ENCODE data around the gene ACTR3C.
"Not testable (repeated sequence)": the region's sequence is repeated elsewhere in the genome, so short reads cannot be mapped to it uniquely, and the experiment has no call there.

The ACTR3C gene

DNA sequence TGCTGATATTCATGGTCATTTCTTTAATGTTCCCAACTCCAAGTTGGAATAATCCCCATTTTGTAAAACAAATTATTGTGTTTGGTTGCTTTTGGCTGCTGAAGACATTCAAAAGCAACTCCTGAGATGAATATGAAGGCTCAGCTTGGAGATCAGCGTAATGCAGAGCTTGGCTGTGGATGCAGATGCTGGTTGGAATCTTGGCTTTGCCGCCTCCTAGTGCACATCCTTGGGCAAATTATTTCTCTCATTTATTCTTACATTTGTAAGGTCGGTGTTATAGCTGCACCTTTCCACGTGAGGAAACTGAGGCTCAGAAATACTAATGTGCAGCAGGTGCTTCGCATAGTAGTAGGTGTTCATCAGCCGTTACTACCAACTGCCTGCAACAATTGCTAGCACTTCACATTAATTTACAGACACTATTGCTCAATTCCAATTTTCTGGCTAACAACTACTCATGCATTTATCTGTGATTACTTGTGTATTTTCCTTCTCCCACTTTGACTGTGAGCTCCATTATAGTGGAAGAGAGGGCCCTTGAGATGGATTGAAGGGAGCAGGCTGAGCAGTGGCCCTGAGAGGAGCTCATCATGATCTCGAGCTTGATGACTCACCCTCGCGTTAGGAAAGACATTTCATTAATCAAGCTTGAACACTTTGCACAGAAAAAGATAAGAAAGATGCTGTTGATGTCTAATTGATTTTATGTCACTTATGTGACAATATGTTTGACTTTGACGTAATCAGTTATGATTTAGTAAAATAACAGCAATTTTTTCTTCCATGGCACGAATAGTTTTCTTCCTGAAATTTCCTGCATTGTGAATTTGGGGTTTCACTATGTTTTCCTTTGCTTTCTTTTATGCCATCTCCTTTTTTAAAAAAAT is 101.0 kb downstream of the ACTR3C start:
- H3K9ac ChIP-seq (ENCODE audit: low read length); H3K4ac ChIP-seq (ENCODE audit: low read depth, low read length); H3K36me3 ChIP-seq (ENCODE audit: control insufficient read depth, insufficient read depth, low read length); H3K27ac ChIP-seq (ENCODE audit: low read depth, low read length); H2AK5ac ChIP-seq (ENCODE audit: low read length); H3K18ac ChIP-seq (ENCODE audit: low read length); H3K56ac ChIP-seq (ENCODE audit: low read length); H3K79me1 ChIP-seq (ENCODE audit: low read length); H3K23ac ChIP-seq (ENCODE audit: low read length); H3K79me2 ChIP-seq (ENCODE audit: control insufficient read depth, insufficient read depth, low read length); H4K5ac ChIP-seq (ENCODE audit: low read length); H2BK120ac ChIP-seq (ENCODE audit: low read depth, low read length); H3K4me3 ChIP-seq (ENCODE audit: low read length); H3K4me1 ChIP-seq (ENCODE audit: control insufficient read depth, low read depth, low read length); H2BK15ac ChIP-seq (replicated peaks; ENCODE audit: low read depth); H2BK5ac ChIP-seq (ENCODE audit: low read length); H3K4me2 ChIP-seq (ENCODE audit: low read length); H4K8ac ChIP-seq (ENCODE audit: low read depth, low read length); H3K27me3 ChIP-seq (ENCODE audit: insufficient read depth, low read length, poor library complexity): not testable (repeated sequence)
- no CpG with 5 or more reads among the region's 11 CpGs for WGBS (ENCODE audit: extremely low coverage, insufficient coverage, low lambda C conversion rate)
- peak; percentile 5 for DNase-seq

DNA sequence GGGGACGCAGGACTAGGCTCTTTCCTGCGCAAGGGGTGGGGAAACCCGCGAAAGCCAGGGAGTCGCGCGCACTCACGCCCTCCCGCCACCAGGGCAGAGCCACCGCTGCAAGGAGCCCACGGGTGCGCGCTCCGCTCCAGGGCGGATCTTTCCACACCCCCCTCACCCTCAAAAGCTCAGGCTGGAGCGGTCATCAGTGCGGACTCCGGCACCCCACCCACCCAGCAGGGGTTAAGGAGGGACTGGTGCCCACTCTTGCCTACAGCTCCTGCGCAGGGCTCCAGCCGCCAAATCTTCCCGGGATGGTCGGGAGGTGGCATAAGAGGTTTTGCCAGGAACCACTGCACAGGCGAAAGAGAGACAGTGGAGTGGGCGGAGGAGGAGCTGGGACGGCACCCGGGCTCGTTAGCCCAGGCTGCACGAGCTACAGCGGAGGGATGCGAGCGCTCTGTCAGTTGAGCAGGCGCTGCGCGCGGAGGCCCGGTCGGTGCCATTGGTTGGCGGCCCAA is 102.6 kb downstream of the ACTR3C start:
- H3K4me3 ChIP-seq (ENCODE audit: low read length); H3K9ac ChIP-seq (ENCODE audit: low read length); H2AK5ac ChIP-seq (ENCODE audit: low read length); H3K79me2 ChIP-seq (ENCODE audit: control insufficient read depth, insufficient read depth, low read length); H2BK120ac ChIP-seq (ENCODE audit: low read depth, low read length); H3K79me1 ChIP-seq (ENCODE audit: low read length); H3K27me3 ChIP-seq (ENCODE audit: insufficient read depth, low read length, poor library complexity); H3K23ac ChIP-seq (ENCODE audit: low read length); H3K56ac ChIP-seq (ENCODE audit: low read length); H3K27ac ChIP-seq (ENCODE audit: low read depth, low read length); H3K4me1 ChIP-seq (ENCODE audit: control insufficient read depth, low read depth, low read length); H3K18ac ChIP-seq (ENCODE audit: low read length); H2BK15ac ChIP-seq (replicated peaks; ENCODE audit: low read depth); H4K5ac ChIP-seq (ENCODE audit: low read length); H4K8ac ChIP-seq (ENCODE audit: low read depth, low read length); H3K36me3 ChIP-seq (ENCODE audit: control insufficient read depth, insufficient read depth, low read length); H3K4ac ChIP-seq (ENCODE audit: low read depth, low read length); H2BK5ac ChIP-seq (ENCODE audit: low read length): not testable (repeated sequence)
- DNase-seq, result peak; percentile 5
- no CpG with 5 or more reads among the region's 38 CpGs for WGBS (ENCODE audit: extremely low coverage, insufficient coverage, low lambda C conversion rate)
- H3K4me2 ChIP-seq (ENCODE audit: low read length), result peak overlapping the region; percentile 22

DNA sequence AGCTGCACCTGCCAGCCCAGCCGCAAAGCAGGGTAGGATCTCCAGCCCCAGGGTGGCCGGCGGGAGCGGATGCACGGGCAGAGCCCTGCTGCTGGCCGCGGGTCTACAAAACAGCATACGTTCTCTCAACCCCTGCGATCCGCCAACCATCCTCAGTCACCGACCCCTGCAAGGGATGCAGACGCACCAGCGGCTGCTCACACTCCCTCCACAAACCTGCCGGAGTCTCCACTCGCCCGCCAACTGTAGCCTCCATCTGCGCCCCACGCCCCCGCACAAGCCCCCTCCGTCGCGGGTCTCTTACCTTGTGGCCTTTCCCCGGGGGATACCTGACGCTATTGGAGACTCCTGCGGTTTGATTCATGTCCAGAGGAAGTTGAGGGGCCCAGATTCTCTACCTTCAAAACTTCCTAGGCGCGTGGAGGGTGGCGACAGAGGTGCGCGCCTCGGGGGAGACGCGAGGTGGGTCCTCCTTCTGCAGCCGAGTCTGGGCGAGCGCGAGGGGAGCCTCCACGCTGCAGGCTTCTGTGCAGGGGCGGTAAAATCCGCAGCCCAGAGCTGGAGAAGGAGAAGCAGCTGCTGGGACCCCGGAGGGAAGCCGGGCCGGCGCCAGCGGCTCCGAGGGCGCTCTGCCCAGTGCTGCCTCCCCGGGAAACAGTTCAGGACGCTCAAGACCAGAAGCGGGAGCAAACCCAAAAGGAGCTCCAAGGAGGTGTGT is 103.2 kb downstream of the ACTR3C start:
- H3K18ac ChIP-seq (ENCODE audit: low read length); H3K23ac ChIP-seq (ENCODE audit: low read length); H3K36me3 ChIP-seq (ENCODE audit: control insufficient read depth, insufficient read depth, low read length); H4K5ac ChIP-seq (ENCODE audit: low read length); H3K4ac ChIP-seq (ENCODE audit: low read depth, low read length); H3K27me3 ChIP-seq (ENCODE audit: insufficient read depth, low read length, poor library complexity); H3K4me2 ChIP-seq (ENCODE audit: low read length); H3K79me2 ChIP-seq (ENCODE audit: control insufficient read depth, insufficient read depth, low read length); H2BK15ac ChIP-seq (replicated peaks; ENCODE audit: low read depth); H2BK120ac ChIP-seq (ENCODE audit: low read depth, low read length); H3K56ac ChIP-seq (ENCODE audit: low read length); H2BK5ac ChIP-seq (ENCODE audit: low read length); H2AK5ac ChIP-seq (ENCODE audit: low read length); H3K4me3 ChIP-seq (ENCODE audit: low read length); H3K27ac ChIP-seq (ENCODE audit: low read depth, low read length); H3K4me1 ChIP-seq (ENCODE audit: control insufficient read depth, low read depth, low read length); H3K9ac ChIP-seq (ENCODE audit: low read length); H4K8ac ChIP-seq (ENCODE audit: low read depth, low read length); H3K79me1 ChIP-seq (ENCODE audit: low read length): not testable (repeated sequence)
- DNase-seq, result peak; percentile 5
- no CpG with 5 or more reads among the region's 50 CpGs for WGBS (ENCODE audit: extremely low coverage, insufficient coverage, low lambda C conversion rate)

DNA sequence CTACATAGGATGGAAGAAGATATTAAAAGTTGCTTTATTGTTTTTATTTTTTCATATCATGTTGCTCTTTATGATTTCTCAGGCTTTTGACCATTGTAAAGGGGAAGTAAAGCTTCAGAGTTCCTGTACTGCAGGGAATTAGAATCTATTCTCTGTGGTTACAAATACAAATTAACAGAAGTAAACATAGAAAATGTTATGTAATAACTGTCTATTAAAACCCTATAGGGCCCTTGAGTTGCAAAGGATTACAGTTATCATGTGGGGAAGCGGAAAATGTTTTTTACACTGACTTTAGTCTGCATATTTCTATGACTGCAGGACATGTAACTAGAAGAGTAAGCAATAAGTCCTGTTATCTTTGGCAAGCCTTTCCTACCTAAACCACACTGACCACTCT is 116.5 kb downstream of the ACTR3C start:
- H3K27me3 ChIP-seq (ENCODE audit: insufficient read depth, low read length, poor library complexity); H3K79me1 ChIP-seq (ENCODE audit: low read length); H2BK120ac ChIP-seq (ENCODE audit: low read depth, low read length); H3K27ac ChIP-seq (ENCODE audit: low read depth, low read length); H3K9ac ChIP-seq (ENCODE audit: low read length); H2BK15ac ChIP-seq (replicated peaks; ENCODE audit: low read depth); H4K8ac ChIP-seq (ENCODE audit: low read depth, low read length); H3K4me2 ChIP-seq (ENCODE audit: low read length); H2BK5ac ChIP-seq (ENCODE audit: low read length); H3K4me1 ChIP-seq (ENCODE audit: control insufficient read depth, low read depth, low read length); H2AK5ac ChIP-seq (ENCODE audit: low read length); H3K36me3 ChIP-seq (ENCODE audit: control insufficient read depth, insufficient read depth, low read length); H3K79me2 ChIP-seq (ENCODE audit: control insufficient read depth, insufficient read depth, low read length); H3K23ac ChIP-seq (ENCODE audit: low read length); H3K18ac ChIP-seq (ENCODE audit: low read length); DNase-seq; H4K5ac ChIP-seq (ENCODE audit: low read length); H3K4ac ChIP-seq (ENCODE audit: low read depth, low read length); H3K4me3 ChIP-seq (ENCODE audit: low read length); H3K56ac ChIP-seq (ENCODE audit: low read length): not testable (repeated sequence)
- no CpG with 5 or more reads among the region's 1 CpG for WGBS (ENCODE audit: extremely low coverage, insufficient coverage, low lambda C conversion rate)

DNA sequence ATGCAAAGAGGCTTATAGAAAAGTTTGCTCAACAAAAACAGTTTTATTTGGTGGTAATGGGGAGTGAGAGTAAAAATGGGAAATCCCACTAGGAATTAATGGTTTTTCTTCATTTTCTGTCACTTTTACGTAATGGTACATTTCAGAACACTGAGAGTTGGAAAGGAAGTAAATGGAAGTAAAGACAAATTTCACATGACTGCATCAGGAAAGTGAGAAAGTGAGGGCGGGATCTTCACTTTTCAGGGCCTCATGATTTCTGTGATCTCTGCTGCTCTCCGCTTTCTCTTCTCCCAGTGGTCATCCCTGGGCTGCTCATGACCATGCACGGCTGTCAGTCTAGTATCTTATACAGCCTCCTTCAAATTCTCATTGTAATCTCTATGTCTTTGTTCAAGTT is 117.5 kb downstream of the ACTR3C start:
- not testable (repeated sequence) for H3K27ac ChIP-seq (ENCODE audit: low read depth, low read length); H2BK5ac ChIP-seq (ENCODE audit: low read length); H3K9ac ChIP-seq (ENCODE audit: low read length); H3K4ac ChIP-seq (ENCODE audit: low read depth, low read length); H3K27me3 ChIP-seq (ENCODE audit: insufficient read depth, low read length, poor library complexity); H3K79me1 ChIP-seq (ENCODE audit: low read length); H2BK15ac ChIP-seq (replicated peaks; ENCODE audit: low read depth); H3K4me2 ChIP-seq (ENCODE audit: low read length); H3K56ac ChIP-seq (ENCODE audit: low read length); H4K8ac ChIP-seq (ENCODE audit: low read depth, low read length); H3K23ac ChIP-seq (ENCODE audit: low read length); H3K36me3 ChIP-seq (ENCODE audit: control insufficient read depth, insufficient read depth, low read length); H3K79me2 ChIP-seq (ENCODE audit: control insufficient read depth, insufficient read depth, low read length); DNase-seq; H2AK5ac ChIP-seq (ENCODE audit: low read length); H3K4me1 ChIP-seq (ENCODE audit: control insufficient read depth, low read depth, low read length); H3K18ac ChIP-seq (ENCODE audit: low read length); H2BK120ac ChIP-seq (ENCODE audit: low read depth, low read length); H3K4me3 ChIP-seq (ENCODE audit: low read length); H4K5ac ChIP-seq (ENCODE audit: low read length)
- no CpG with 5 or more reads among the region's 4 CpGs for WGBS (ENCODE audit: extremely low coverage, insufficient coverage, low lambda C conversion rate)

All from mesendoderm (in vitro differentiated cells).